HuH-7 (cell line): ENCODE results near the gene HEBP2.

Experiments
- DNase-seq: peaks from one replicate; pipeline ENCODE4 v3.0.0; 2011; ENCODE audit warnings: low spot score

The HEBP2 gene

DNA sequence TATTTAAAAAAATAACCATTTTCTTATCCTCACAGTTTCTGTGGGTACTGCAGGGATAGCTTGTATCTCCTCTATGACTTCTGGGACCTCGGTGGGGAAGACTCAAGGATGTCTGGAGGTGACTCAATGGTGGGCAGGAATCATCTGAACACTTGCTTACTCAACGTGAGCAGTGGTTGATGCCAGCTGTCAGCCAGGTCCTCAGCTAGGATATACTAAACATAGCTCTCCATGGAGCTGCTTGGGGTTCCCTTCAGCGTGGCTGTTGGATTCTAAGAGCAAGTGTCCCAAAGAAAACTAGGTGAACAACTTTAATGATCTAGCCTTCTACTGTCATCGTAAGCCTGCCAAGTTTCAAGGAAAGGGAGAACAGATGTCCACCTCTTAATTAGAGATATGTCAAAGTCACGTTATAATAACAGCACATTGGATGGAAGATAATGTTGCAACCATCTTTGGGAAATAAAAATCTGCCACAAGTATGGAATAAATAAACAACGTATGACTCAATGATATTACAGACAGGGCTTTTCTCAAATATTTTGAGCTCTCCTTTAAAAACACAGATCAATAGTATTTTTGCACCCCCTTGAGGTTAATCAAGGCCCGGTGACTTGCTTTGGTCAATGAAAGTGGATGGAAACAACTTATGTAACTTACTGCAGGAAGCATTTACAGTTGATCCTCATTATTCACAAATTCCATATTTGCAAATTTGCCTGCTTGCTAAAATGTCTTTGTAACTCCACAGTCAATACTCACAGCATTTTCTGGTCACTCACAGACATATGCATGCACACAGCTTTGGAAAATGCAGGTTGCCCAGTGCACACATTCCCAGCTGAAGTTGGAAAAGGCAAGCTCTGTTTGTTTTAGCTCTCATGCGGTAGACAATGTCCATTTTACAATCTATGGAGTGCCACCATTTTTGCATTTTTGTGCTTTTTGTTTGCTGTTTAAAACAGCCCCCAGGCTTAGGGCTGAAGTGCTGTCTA lies 6.6 kb upstream of the HEBP2 start:
- DNase-seq: no peak

DNA sequence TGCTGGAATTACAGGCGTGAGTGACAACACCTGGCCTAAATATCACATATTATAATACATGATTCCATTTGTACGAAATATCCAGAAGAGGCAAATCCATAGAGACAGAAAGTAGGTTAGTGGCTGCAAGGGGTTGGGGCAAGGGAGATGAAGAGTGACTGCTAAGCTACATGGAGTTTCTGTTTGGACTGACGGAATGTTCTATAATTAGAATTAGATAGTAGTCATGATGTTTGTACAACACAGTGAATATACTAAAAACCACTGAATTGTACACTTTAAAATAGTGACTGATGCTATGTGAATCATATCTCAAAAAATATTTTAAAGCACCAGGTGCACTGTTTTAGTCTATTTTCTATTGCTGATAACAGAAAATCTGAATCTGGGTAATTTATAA lies 3.7 kb upstream of the HEBP2 start:
- no peak for DNase-seq

DNA sequence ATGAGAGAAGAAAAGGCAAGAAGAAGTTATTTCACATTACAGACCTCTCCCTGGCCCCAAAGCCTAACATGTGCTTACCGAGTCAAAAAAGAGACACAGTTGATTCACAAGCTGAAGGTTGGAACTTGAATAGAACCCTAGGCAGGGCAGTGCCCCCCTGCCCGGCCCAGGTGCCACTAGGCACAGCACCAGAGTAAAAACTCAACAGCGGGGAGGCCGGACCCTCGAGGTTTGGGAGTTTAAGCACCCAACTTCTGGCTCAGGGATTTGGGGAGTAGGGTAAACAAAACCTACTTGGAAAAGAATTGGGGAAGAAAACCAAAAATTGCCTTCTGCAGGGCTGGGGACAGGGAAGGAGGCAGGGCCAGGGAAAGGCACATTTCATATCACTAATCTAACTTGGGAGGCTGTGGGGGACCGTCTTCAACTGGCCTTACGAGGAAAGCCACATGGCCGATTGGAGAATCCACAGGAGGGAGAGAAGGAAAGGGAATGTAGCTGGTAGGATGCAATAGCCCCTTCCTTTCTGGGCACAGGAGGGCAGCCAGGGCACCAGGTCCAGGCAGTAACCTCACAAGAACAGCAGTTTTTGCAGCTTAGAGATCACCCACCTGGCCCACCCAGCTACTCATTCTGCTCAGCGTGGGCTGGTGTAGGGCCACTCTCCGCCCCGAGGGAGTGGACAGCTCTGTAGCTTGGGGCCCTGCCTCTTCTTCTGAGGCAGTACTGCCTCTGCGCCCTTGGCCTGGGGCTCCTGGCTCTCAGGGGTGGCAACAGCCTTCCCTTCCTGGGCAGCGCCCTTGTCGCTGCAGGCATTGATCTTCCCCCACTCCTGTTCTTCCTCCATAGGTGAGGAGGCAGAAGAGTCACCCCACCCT lies 1.8 kb upstream of the HEBP2 start:
- no peak for DNase-seq

DNA sequence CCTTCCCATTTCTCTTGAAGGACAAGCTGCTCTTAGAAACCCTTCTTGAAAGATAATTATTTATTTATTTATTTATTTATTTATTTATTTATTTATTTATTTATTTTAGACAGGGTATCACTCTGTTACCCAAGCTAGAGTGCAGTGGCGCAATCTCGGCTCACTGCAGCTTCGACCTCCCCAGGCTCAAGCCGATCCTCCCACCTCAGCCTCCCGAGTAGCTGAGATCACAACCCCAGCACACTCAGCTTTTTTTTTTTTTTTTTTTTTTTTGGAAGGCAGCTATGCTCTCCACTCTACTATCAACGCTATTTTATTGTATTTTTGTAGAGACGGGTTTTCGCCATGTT lies 1.2 kb upstream of the HEBP2 start:
- no peak for DNase-seq

DNA sequence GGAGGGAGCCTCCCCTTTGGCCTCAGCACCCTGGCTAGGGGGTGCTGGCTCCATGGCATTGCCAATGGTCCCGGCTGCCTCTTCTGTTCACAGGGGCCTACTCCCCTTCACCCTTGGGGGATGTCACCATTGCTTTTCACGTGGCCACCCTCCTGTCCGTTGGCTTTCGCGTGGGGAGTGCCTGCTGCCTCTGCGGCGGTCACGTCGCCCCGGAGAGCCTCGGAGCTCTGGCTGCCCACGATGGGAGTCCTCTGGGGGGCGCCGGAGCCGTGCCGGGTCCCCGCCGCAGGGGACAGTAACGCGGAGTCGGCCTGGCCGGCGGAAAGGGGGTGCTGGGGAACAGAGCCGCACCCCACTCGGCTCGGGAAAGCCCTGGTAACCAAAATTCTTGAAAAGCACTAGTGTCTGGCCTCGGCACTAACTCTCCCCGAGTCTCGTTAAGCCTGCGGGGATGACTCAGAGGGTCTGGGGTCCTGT lies 661 bp upstream of the HEBP2 start:
- DNase-seq: peak; percentile 54

DNA sequence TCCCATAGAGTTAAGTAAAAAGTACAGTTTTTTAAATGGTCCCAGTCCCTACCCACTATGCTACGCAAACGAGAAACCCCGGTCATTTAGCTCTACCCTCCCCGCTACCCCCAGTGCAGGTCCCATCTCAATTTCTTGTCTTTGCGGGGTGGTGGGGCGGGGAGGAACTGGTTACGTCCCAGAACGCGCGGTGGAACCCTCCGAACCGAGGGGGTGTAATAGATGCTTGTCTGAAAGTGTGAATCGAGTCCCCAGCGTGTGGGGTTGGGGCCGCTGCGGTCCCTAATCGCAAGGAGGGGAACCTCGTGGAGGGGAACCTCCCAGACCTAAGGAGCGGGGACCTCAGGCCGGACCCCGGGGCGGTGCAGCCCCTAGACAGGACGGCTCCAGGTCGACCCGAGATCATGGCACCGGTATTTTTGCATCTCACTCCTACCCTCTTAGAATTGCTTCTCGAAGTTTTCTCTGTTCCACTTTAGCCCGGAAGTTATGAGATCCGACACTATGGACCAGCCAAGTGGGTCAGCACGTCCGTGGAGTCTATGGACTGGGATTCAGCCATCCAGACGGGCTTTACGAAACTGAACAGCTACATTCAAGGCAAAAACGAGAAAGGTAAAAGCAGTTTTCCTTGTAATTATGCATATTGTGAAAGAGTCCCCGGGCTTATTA lies 779 bp downstream of the HEBP2 start:
- DNase-seq: no peak

DNA sequence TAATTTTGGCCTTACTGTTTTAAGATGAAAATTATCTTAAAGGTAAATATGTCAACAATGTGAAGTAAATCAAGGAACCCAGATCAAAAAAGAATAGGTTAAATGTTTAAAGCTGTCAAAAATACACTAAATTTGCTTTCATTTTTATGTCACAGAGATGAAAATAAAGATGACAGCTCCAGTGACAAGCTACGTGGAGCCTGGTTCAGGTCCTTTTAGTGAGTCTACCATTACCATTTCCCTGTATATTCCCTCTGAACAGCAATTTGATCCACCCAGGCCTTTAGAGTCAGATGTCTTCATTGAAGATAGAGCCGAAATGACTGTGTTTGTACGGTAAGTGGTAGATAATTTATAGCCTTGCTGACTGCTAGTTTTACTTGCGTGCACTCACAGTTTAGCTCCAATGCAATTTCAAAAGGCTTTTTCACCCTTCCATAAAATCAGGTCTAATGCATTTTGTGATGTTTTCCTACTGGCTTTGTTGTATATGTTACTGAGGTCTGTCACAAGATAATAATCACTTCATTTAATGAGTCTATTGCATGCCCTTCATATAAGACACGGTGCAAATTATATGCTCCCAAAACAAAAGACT lies 1.9 kb downstream of the HEBP2 start:
- DNase-seq: no peak

DNA sequence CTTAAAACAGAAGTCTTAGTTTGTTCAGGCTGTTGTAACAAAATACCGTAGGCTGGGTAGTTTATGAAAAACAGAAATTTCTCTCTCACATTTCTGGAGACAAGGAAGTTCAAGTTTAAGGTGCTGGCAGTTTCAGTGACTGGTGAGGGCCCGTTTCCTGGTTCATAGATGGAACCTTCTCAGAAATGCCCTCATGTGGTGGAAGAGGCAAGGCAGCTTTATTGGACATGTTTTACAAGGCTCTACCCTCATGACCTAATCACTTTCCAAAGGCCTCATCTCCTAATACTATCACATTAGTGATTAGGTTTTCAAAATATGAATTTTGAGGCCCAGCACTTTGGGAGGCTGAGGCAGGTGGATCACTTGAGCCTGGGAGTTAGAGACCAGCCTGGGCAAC lies 2.4 kb downstream of the HEBP2 start:
- DNase-seq: no peak

DNA sequence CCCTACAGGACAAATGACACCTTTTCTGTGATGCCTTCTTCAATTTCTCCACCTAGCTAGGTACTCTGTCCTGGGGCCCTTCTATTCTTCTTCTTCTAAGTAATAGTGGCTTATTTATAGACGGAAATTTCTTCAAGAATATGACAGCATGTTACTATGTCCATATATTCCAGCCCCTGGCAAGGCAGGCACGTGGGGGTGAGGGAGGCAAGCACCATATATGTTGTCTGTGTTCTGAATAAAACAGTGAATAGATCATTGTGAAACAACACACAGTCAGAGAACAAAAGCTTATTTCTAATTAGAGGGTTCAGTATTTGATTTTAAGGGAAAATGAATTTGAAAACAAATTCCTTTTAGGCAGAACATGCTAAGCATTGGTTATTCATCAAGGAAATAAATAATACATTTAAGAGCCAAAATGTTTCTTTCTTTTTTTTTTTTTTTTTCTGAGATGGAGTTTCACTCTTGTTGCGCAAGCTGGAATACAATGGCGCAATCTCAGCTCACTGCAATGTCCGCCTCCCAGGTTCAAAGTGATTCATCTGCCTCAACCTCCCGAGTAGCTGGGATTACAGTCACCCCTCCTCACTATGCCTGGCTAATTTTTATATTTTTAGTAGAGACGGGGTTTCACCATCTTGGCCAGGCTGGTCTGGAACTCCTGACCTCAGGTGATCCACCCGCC lies 6.2 kb downstream of the HEBP2 start:
- no peak for DNase-seq

DNA sequence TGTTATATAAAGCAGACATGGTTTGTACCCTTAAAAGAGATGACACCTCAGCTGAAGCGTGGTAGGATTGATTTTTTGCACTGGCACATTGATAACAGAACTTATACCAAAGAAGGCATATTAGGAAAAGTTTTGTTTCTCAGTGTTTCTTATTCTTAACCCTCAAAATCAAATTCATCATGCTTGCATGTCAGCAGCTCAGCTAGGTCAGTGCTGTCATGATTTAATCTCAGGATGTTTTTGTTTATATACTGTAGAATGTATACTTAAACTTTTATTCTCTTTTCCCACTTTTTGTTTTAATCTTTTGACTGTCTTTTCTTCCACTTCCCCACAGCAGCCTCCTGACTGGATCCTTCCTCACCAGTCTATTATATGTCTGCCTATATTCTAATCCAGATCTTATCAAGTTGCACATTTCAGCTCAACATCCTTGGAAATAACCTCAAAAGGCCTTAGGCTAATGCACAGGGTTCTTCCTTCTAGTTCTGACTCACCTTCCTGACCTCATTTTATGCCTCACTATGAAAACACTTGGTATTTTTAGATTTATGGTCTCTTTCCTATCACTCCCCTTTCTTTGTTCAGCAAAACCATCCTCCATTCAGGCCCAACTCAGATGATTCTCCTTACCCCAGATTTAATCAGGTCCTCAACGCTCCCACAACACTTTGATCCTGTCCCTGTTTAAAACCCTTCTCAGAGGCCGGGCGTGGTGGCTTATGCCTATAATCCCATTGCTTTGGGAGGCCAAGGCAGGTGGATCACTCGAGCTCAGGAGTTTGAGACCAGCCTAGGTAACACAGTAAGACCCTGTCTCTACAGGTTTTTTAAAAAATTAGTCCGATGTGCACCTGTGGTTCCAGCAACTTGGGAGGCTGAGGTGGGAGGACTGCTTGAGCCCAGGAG lies 7.2 kb downstream of the HEBP2 start:
- no peak for DNase-seq

DNA sequence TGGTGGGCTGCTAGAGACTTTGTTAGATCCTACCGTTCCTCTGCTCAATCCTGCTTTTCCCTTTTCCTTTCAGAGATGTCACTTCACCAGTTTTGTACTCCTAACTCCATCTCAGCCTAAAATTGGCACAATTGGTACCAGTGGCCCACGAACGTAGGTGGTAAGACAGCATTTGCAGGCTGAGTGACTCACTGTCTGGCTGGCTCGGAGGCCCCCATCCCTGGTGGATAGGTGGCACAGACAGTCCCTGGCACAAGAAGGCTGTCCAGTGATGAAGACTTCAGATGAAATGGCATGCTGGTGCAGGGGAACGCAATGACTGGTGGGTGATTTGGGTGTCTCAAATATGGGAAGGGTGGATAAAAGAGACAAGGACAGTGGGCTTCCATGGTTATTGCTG lies 11.1 kb downstream of the HEBP2 start:
- no peak for DNase-seq

DNA sequence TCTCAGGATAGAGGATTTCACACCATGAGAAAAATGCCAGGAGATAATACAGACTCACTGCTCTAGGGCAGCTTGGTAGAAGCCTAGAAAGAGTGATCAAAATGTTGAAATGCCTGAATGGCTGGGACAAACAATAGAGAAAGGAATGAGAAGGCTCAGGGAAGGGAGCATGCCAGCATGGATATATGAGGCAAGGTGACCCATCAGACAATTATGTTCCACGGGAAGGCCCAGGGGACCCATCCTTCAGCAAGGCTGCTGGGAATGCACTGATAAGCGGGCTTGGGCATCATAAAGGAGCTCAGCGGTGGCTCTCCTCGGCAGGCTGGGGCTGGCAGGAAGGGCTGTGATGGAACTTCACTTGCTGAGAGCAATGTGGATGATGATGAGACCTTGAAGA lies 12.2 kb downstream of the HEBP2 start:
- DNase-seq: no peak

DNA sequence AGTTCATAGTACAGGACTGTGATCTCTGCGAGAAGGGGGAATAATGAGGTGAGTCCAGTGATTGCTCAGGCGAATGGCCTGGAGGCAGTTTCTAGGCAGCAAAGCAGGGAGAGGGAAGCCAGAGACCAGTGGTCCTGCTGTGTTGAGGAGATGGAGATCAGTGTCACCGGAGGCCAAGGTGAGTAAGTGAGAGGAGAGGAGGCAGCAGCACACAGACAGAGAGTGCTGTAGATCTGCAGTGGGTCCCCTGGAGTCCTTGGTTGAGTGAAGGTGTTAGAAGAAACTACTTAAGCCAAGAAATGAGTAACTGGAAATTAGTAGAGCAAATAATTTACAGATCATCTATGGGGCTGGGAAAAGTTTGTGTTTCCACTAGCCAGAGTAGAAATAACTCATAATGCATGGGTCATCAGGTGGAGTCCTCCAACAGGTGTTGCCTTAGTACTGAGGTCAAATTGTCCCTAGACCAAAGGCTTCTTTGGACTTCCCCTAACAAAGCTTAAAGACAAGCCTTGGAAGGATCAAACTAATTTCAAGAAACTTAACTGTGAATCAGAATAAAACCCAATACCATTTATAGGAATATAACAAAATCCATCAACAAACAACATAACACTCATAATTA lies 13.6 kb downstream of the HEBP2 start:
- DNase-seq: no peak

DNA sequence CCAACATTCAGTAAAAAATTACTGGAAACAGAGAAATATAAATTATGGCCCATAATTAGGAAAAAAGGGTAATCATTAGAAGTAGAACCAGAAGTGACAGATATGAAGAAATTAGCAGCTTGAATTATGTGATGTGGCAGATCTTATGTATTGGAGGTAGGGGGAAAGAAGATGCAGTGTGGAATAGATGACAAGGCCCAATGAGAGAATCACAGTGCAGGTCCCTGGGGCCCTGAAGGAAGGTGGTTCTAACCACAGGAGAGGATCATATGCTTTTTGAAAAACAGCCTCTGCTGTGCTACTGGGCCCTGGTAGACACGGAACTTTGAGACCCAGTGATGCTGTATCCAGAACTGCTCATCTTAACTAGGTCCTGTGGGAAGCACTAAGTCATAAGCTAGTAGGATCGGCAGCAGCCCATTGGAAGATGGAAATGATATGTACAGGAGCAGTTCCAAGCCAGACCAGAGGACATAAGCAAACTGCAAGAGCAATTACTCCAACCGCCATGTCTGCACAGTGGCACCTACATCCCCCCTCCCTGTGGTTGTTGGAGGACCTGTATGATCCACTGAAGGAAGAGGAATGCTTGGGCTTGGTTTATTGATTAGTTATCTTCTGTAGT lies 14.2 kb downstream of the HEBP2 start:
- no peak for DNase-seq

DNA sequence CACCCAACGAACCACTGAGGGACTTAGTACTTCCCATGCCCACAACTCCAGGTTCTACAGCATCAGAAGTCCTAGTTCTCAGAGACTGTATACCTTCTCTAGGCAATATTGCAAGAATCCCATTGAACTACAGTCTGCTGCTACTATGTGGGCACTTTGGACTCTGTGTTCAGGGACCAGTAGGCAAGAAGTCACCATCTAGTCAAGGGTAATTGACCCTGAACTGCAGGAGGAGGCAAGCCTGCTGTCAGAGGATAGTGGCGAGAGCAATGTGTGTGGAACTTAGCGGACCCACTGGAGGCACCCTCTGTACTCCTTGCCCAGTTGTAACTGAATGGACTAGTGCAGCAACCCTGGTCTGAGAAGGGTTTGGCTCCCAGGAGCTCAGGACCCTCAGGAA lies 15.7 kb downstream of the HEBP2 start:
- no peak for DNase-seq

DNA sequence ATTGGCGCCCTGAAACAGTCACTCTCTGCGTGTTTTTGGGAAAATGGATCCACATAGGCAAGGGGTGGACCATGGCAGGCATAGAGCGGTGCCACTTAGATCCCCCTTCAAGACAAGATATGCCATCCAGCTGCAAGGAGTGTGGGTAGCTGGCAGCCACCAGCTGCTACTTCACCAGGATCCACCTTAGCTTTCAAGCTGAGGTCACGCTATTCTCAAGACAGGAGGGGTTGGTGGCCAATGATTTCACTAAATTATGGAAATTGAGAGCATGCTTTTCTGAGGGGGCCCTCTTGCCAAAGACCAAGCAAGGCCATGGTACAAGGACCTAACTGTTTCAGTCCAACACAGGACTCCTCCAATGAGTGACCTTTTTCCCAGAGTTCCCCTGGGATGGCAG lies 16.3 kb downstream of the HEBP2 start:
- no peak for DNase-seq

DNA sequence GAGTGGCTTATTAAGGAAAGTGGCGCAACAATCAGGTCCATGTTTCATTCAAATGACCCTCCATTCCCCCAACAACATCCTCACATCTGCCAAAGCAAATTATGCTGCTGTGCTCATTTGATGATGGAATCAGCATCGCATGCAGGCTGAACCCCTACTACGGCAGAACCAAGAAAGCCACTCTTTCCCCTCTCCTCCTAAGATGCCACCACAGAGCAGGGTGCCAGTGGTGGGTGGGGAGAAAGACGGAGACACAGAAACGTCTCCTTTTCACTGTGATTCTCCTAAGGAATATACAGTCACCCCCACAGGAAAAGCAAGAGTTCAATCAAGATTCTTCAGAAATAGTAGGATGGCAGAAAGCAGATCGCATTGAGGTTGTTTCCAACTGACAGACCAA lies 17.1 kb downstream of the HEBP2 start:
- no peak for DNase-seq

DNA sequence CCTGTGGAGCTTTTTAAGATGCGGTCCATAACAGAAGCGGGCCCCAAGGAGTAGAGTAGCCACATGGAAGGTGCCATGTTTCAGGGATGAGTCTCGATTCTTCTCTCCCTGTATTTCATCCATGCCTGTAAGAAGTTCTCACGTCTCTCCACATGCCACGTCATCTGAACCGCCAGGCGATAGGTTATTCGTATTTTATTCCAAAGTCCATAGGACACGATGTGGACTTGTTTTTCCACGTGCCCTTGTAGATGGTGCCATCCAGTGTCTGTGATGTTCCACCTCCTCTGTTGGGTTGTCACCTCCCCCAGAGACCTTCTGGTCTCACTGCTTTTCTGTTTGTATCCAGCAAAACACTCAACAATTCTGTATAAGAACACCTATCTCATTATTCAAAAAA lies 17.6 kb downstream of the HEBP2 start:
- DNase-seq: no peak

DNA sequence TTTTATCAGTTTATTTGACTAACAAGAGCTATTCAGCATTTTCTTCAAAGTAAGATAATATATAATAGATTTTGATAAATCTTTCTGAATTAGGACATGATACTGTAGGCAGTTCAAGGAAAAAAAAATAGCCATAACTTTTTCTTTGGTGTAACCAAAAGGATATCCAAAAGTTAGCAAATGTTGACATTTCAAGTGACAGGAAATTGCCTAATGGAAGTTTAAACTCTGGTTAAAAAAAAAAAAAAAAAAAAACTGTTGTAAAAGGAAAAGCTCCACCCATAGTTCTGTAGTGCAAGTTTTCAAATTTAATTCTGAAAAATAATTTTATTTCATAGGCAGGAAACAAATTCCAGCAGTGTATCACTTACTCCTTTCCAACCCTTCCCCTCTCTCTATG lies 18.8 kb downstream of the HEBP2 start:
- no peak for DNase-seq
